ENCODE results near the gene CFAP57.

GRCh38 chr1:43140010-43140409, 32.1 kb upstream of the CFAP57 start:
- TF ChIP-seq POLR2AphosphoS5 (IDR thresholded peaks at IDR 0.05) = no peak
- TF ChIP-seq, protein P1, sequence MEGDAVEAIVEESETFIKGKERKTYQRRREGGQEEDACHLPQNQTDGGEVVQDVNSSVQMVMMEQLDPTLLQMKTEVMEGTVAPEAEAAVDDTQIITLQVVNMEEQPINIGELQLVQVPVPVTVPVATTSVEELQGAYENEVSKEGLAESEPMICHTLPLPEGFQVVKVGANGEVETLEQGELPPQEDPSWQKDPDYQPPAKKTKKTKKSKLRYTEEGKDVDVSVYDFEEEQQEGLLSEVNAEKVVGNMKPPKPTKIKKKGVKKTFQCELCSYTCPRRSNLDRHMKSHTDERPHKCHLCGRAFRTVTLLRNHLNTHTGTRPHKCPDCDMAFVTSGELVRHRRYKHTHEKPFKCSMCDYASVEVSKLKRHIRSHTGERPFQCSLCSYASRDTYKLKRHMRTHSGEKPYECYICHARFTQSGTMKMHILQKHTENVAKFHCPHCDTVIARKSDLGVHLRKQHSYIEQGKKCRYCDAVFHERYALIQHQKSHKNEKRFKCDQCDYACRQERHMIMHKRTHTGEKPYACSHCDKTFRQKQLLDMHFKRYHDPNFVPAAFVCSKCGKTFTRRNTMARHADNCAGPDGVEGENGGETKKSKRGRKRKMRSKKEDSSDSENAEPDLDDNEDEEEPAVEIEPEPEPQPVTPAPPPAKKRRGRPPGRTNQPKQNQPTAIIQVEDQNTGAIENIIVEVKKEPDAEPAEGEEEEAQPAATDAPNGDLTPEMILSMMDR (IDR thresholded peaks at IDR 0.05) = no peak

All from transverse colon (tissue), 4 donors.